Central memory CD8-positive, alpha-beta T cell (primary cell): ENCODE data around the gene ZBED6.
"Not testable (repeated sequence)": the region's sequence is repeated elsewhere in the genome, so short reads cannot be mapped to it uniquely, and the experiment has no call there.

ENCODE experiments used
- ATAC-seq: fragments of 150-1000 bp; cut with Tn5 transposase; replicated peaks from 2 replicates; pipeline ENCODE4 v1.10.0; 2022; ENCODE audit warnings: mild to moderate bottlenecking, moderate FRiP score, moderate number of reproducible peaks; ENCODE audit not compliant: poor library complexity, severe bottlenecking; ENCODE audit errors: extremely low read depth
- DNase-seq, 2 donors: peaks; one replicate each; pipeline ENCODE4 v3.0.0; 2021; ENCODE audit warnings: low spot score in 2 of 2
- H3K27ac Mint-ChIP-seq: one replicate; pipeline ENCODE4 v1.8.0; 2022; ENCODE audit warnings: low read depth, mild to moderate bottlenecking, moderate library complexity, mixed read lengths
- H3K27me3 Mint-ChIP-seq: one replicate; pipeline ENCODE4 v1.8.0; 2022; ENCODE audit warnings: mixed read lengths
- H3K36me3 Mint-ChIP-seq: one replicate; pipeline ENCODE4 v1.8.0; 2022; ENCODE audit warnings: mild to moderate bottlenecking, moderate library complexity, mixed read lengths; ENCODE audit not compliant: insufficient read depth
- H3K4me1 Mint-ChIP-seq: one replicate; pipeline ENCODE4 v1.8.0; 2022; ENCODE audit warnings: mixed read lengths
- H3K4me3 Mint-ChIP-seq: one replicate; pipeline ENCODE4 v1.8.0; 2022; ENCODE audit warnings: mild to moderate bottlenecking, moderate library complexity, mixed read lengths
- H3K9me3 Mint-ChIP-seq: one replicate; pipeline ENCODE4 v1.8.0; 2022; ENCODE audit warnings: mixed read lengths

The ZBED6 gene

DNA sequence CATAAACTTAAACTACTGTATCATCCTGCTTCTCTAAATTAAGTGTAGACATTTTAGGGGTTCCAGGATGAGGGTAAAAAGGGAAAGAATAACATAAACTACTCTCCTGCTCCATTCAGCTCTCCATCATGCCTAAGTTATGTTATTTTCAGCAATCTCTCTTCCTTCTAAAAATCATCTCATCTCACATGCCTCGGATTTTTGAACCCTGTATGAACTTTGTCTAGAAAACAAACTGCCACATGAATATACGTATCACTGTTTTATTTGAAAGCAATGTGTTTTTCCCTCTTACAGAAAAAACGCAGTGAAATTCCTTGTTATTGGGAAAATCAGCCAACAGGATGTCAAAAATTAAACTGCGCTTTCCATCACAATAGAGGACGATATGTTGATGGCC, 32.6 kb downstream of the ZBED6 start:
- Mint-ChIP-seq H3K27ac (no peak overlapping the region), H3K9me3 (no peaks in the 10 kb centered on the region), H3K4me3 (no peak overlapping the region), H3K36me3 (peaks cover 79% of the 10 kb centered on the region), H3K4me1 (peaks cover 23% of the 10 kb centered on the region), H3K27me3 (no peaks in the 10 kb centered on the region)
- ATAC-seq (no peak), DNase-seq (no peak)

DNA sequence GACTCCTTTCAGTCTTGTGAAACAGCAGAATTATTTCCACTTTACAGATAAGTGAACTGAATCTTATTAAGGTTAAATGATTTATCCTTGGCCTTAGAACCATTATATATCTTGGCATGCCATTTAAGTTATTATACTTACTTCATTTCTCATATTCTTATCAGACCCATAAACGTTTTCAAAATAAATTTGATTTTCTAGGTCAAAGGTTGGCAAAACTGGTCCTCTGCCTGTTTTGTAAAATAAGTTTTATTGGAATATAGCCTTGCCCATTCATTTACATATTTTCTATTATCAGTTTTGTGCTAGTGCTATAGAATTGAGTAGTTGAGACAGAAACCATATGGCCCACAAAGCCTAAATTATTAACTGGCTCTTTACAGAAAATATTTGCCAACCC, 33.1 kb downstream of the ZBED6 start:
- Mint-ChIP-seq H3K4me3 (no peak overlapping the region), H3K9me3 (no peaks in the 10 kb centered on the region), H3K27ac (no peak overlapping the region), H3K27me3 (no peaks in the 10 kb centered on the region), H3K4me1 (peaks cover 18% of the 10 kb centered on the region), H3K36me3 (peaks cover 82% of the 10 kb centered on the region)
- DNase-seq, result no peak
- no peak for ATAC-seq

DNA sequence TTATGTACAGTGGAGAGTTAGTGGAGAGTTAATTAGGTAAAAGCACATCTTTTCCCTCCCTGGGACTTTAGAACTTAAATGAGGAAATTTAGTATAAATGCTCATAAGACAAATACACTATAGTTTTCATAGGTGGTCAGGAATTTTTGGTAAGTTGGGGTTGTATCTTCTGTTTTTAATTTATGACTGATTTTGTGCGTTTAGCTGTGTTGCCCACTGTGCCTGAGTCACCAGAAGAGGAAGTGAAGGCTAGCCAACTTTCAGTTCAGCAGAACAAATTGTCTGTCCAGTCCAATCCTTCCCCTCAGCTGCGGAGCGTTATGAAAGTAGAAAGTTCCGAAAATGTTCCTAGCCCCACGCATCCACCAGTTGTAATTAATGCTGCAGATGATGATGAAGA, 33.8 kb downstream of the ZBED6 start:
- H3K4me1 Mint-ChIP-seq, result peaks cover 14% of the 10 kb centered on the region
- H3K9me3 Mint-ChIP-seq, H3K27ac Mint-ChIP-seq, H3K27me3 Mint-ChIP-seq, ATAC-seq, DNase-seq, H3K4me3 Mint-ChIP-seq: not testable (repeated sequence)
- H3K36me3 Mint-ChIP-seq, result peaks cover 84% of the 10 kb centered on the region

DNA sequence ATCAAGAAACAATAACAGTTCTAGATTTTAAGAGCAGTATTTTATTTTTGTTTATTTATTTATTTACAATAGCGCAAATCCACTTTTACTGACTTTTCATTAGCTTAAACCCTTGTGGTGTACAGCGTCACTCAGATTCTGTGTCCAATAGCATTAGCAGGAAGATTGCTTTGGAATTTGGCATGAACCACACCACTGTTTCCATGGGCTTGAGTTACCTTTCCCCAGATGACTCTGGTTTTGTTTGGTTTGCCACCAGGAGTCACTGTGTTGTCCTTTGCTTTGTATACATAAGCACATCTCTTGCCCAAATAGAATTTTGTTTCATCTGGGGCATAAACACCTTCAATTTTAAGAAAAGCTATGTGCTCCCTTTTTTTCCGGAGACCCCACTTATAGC, 40.1 kb downstream of the ZBED6 start:
- H3K4me3 Mint-ChIP-seq, result no peak overlapping the region
- no peaks in the 10 kb centered on the region for H3K27me3 Mint-ChIP-seq
- H3K4me1 Mint-ChIP-seq, result peaks cover 9% of the 10 kb centered on the region
- H3K9me3 Mint-ChIP-seq, result no peaks in the 10 kb centered on the region
- ATAC-seq, result no peak
- no peak overlapping the region for H3K27ac Mint-ChIP-seq
- DNase-seq, result no peak
- peaks cover 89% of the 10 kb centered on the region for H3K36me3 Mint-ChIP-seq

DNA sequence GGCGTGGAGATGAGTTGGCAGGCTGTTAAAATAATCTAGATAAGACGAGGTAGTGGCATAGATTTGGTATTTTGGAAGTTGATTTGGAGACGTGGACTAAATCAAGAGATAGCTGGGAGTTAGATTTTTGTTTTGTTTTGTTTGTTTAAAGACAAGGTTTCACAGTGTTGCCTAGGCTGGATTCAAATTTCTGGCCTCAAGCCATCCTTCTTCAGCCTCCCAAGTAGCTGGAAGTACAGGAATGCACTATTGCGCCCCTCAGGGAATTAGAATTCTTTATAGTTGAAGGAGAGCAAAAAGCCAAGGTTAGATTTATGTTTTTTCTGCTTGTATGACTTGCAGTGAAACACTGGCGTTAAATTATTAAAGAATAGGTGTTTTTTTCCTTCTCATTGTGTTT, 43.7 kb downstream of the ZBED6 start:
- ATAC-seq, result no peak
- H3K9me3 Mint-ChIP-seq, result no peaks in the 10 kb centered on the region
- H3K27ac Mint-ChIP-seq, result no peak overlapping the region
- peaks cover 80% of the 10 kb centered on the region for H3K36me3 Mint-ChIP-seq
- H3K4me3 Mint-ChIP-seq, result no peak overlapping the region
- no peaks in the 10 kb centered on the region for H3K27me3 Mint-ChIP-seq
- no peak for DNase-seq
- peaks cover 9% of the 10 kb centered on the region for H3K4me1 Mint-ChIP-seq

DNA sequence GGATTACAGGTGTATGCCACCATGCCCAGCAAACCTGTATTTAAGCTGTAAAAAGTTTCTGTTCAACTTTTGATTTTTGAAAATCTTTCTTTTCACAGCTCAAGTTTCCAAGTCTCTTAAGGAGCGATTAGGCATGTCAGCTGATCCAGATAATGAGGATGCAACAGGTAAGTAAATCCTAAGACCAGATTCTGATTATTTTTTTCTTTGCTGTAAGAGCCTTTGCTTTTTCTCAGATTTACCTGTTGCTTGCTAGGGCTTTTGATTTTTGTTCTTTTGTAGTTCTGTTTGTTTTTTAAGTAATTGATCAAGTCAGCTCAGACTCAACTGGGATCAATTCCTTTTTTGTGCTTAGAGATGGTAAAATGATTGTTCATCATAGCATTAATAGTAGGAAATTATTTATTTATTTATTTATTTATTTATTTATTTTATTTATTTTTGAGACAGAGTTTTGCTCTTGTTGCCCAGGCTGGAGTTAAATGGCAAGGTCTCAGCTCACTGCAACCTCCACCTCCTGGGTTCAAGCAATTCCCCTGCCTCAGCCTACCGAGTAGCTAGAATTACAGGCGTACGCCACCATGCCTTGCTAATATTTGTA, 44.9 kb downstream of the ZBED6 start:
- no peaks in the 10 kb centered on the region for H3K27me3 Mint-ChIP-seq
- ATAC-seq (no peak), DNase-seq (no peak)
- peaks cover 9% of the 10 kb centered on the region for H3K4me1 Mint-ChIP-seq
- no peak overlapping the region for H3K27ac Mint-ChIP-seq
- H3K4me3 Mint-ChIP-seq, result no peak overlapping the region
- H3K9me3 Mint-ChIP-seq, result no peaks in the 10 kb centered on the region
- peaks cover 76% of the 10 kb centered on the region for H3K36me3 Mint-ChIP-seq

DNA sequence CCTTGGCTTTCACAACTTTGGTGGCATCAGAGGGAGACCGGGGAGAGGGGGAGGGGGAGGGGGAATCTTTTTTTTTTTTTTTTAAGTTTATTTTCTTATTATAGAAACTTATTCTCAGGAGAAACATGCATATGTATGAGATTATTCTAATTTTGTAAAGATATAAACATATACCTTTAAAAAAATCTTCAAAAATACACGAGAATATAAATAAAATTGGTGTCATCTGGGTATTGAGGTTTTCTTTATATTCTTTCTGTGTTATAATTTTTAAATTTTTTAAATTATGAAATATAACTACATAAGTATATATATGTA, 47.1 kb downstream of the ZBED6 start:
- Mint-ChIP-seq H3K4me3 (no peak overlapping the region), H3K27ac (no peak overlapping the region), H3K9me3 (no peaks in the 10 kb centered on the region), H3K27me3 (no peaks in the 10 kb centered on the region), H3K4me1 (peaks cover 7% of the 10 kb centered on the region), H3K36me3 (peaks cover 75% of the 10 kb centered on the region)
- DNase-seq (no peak), ATAC-seq (no peak)

DNA sequence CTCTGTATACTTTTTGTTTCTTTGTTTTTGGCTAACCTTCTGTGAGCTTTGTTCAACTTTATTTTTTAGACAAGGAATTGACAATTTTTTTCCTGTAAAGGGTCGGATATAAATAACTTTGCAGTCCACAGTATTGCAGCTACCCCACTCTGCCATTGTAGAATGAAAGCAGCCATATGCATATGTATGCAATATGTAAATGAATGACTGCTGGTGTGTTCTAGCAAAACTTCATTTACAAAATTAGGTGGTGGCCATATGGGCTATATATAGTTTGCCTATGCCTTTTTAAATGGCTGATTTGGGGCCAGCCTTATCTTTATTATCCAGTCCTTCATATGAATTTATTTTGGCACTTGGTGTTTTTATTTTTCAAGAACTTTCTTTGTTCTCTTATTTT, 48.0 kb downstream of the ZBED6 start:
- DNase-seq, result no peak
- no peaks in the 10 kb centered on the region for H3K27me3 Mint-ChIP-seq
- H3K4me3 Mint-ChIP-seq, result no peak overlapping the region
- H3K4me1 Mint-ChIP-seq, result no peaks in the 10 kb centered on the region
- H3K9me3 Mint-ChIP-seq, result no peaks in the 10 kb centered on the region
- H3K36me3 Mint-ChIP-seq, result peaks cover 72% of the 10 kb centered on the region
- ATAC-seq, result no peak
- H3K27ac Mint-ChIP-seq, result no peak overlapping the region
